GM21576 (cell line): Measurements from ENCODE around the gene SLC7A9.

Experiments used
- ATAC-seq: cut with Tn5 transposase; IDR thresholded peaks from one replicate; pipeline ENCODE4 v1.9.1; 2021; ENCODE audit warnings: mild to moderate bottlenecking, moderate library complexity; ENCODE audit not compliant: unreplicated experiment

SLC7A9 gene

GRCh38 chr19:32829345-32829896 is 40.1 kb downstream of the SLC7A9 start:
- ATAC-seq, result no peak

GRCh38 chr19:32828643-32829344 is 40.8 kb downstream of the SLC7A9 start:
- ATAC-seq, result no peak

GRCh38 chr19:32828139-32828538 is 41.4 kb downstream of the SLC7A9 start:
- ATAC-seq, result no peak

GRCh38 chr19:32824916-32825608 is 44.5 kb downstream of the SLC7A9 start:
- no peak for ATAC-seq

- no peak for ATAC-seq
Measured at GRCh38 chr19:32824191-32824751, 45.3 kb downstream of the SLC7A9 start.

- no peak for ATAC-seq
Measured at GRCh38 chr19:32823747-32824102, 45.8 kb downstream of the SLC7A9 start.

- no peak for ATAC-seq
Measured at GRCh38 chr19:32822916-32823746, 46.4 kb downstream of the SLC7A9 start.

GRCh38 chr19:32819419-32820400 is 49.9 kb downstream of the SLC7A9 start:
- no peak for ATAC-seq

GRCh38 chr19:32818536-32818935 is 51.0 kb downstream of the SLC7A9 start:
- ATAC-seq, result no peak

GRCh38 chr19:32817569-32818476 is 51.7 kb downstream of the SLC7A9 start:
- no peak for ATAC-seq

GRCh38 chr19:32816555-32817099 is 52.9 kb downstream of the SLC7A9 start:
- ATAC-seq, result no peak

- no peak for ATAC-seq
Measured at GRCh38 chr19:32814624-32815023, 54.9 kb downstream of the SLC7A9 start.

- no peak for ATAC-seq
Measured at GRCh38 chr19:32813862-32814425, 55.6 kb downstream of the SLC7A9 start.

- no peak for ATAC-seq
Measured at GRCh38 chr19:32812571-32812970, 57.0 kb downstream of the SLC7A9 start.

- no peak for ATAC-seq
Measured at GRCh38 chr19:32812036-32812435, 57.5 kb downstream of the SLC7A9 start.

- ATAC-seq, result no peak
Measured at GRCh38 chr19:32811151-32811550, 58.4 kb downstream of the SLC7A9 start.

GRCh38 chr19:32810452-32810851 is 59.1 kb downstream of the SLC7A9 start:
- ATAC-seq, result no peak

- ATAC-seq, result no peak
Measured at GRCh38 chr19:32809754-32810153, 59.8 kb downstream of the SLC7A9 start.
